Ovary (tissue), 9 donors: ENCODE measurements around the gene INS. TPM values are rescaled to one million over a fixed set of nuclear protein-coding genes. Genes with fewer than 3 reads are reported as not detected.

Experiments
- DNase-seq, 5 donors: peaks; one replicate each; pipeline ENCODE4 v3.0.0-alpha.2; 2019 to 2020
- H3K27ac ChIP-seq, 2 donors: fragments of 200-600 bp; one replicate each; pipeline versions ENCODE4 v1.5.1 to v1.8.0; 2019 to 2022
- H3K27me3 ChIP-seq: fragments of 200-600 bp; one replicate; pipeline ENCODE4 v1.8.0; 2022
- H3K36me3 ChIP-seq: fragments of 200-600 bp; sonication (generic); one replicate; pipeline ENCODE4 v1.5.1; 2019
- H3K4me1 ChIP-seq: one replicate; pipeline ENCODE4 v1.8.1; 2013; ENCODE audit warnings: mild to moderate bottlenecking, moderate library complexity; ENCODE audit not compliant: insufficient read depth
- H3K4me3 ChIP-seq: fragments of 200-600 bp; sonication (generic); one replicate; pipeline ENCODE4 v1.5.1; 2017
- H3K9me3 ChIP-seq, 2 donors: fragments of 200-600 bp in 1 of 2; sonication (generic) in 1 of 2; one replicate each; pipeline versions ENCODE4 v1.5.1 to v1.8.1; 2013 to 2019; ENCODE audit warnings: mild to moderate bottlenecking in 1 of 2, moderate library complexity in 1 of 2
- EP300 ChIP-seq: sonication (generic); formaldehyde crosslinking; IDR thresholded peaks from one replicate; pipeline ENCODE4 v1.6.1; 2017; ENCODE audit warnings: antibody characterized with exemption
- POLR2A ChIP-seq: fragments of 450-650 bp; IDR thresholded peaks from one replicate; pipeline ENCODE4 v1.6.1; 2017; ENCODE audit warnings: antibody characterized with exemption, mild to moderate bottlenecking, moderate library complexity
- WGBS, 3 donors: extraction: QIAGEN DNeasy Blood & Tissue Kit in 1 of 3; methylation state at CpG; one replicate each; pipeline versions ENCODE4 v1.1.5 to v1.1.7; 2013 to 2017; 5-methylcytosine and 5-hydroxymethylcytosine counted together
- intact Hi-C, 4 donors: fragments of 100-400 bp; cut with DNase I; formaldehyde crosslinking; loops; one replicate each; pipeline versions ENCODE4 v1.11.0 to v1.15.1; 2022 to 2023
- polyA plus RNA-seq, 2 donors: library from polyadenylated mRNA; stranded (reverse); fragments of 200-250 nt in 1 of 2; fragments of 350-450 nt in 1 of 2; fragmentation: Illumina TruSeq in 1 of 2; extraction: RNeasy Lipid Tissue Mini Kit (QIAGEN cat#74804) in 1 of 2; gene quantifications; one replicate each; pipeline ENCODE4 v1.2.3, GENCODE V29; 2013 to 2014
- total RNA-seq, 7 donors: library from RNA; depleted of rRNA in 2 of 7; stranded (reverse); fragments of >200 nt in 2 of 7; fragmentation: NEBNext Ultra II Directional in 3 of 7; extraction: Animal tissue kit (Norgen Biotek cat#: 25700) in 3 of 7; gene quantifications; one replicate each; pipeline versions ENCODE4 v1.1.0 to v1.2.4, GENCODE V29; 2016 to 2023
- TF ChIP-seq, protein P1 (sequence below), 3 donors: fragments of 450-650 bp in 2 of 3; fragments of 200-600 bp in 1 of 3; IDR thresholded peaks; one replicate each; pipeline versions ENCODE4 v1.5.1 to v1.8.0; 2016 to 2022; ENCODE audit warnings: antibody characterized with exemption in 3 of 3, mild to moderate bottlenecking in 1 of 3
- donor health status: DM: no; HTN: no; CAD: no; lungs with moderate emphysema.
- donor health status: DM: no; HTN: no; CAD: no.
- donor health status: Bipolar disorder and iron deficiency.
- donor health status: DM: yes; HTN: yes; CAD: no.
- donor health status: DM: no; HTN: no; CAD: no.
- donor health status: DM: yes; HTN: yes; CAD: no.

INS gene
- total and polyA plus RNA-seq, 9 donors, result 0.89 to 1.4 TPM; not detected in 7

DNA sequence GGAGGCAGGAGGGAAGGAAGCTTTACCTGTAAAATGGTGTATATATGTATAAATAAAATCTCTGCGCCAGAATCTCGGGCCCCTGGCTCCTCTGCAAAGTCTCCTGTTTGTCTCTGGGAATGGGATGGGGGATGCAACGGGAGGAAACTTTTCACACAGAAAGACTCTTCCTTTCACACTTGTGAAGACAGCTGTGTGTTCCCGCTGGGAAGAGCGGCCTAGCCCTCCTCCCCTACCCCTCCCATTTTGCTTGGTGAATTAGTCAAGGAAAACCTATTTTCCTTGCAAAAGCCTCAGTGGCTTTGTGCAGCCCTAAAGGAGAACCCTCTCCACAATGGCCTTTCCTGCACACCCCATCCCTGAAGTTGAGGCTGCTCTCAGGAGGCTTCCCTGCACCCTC lies 12.4 kb downstream of the INS start:
- no peak for DNase-seq
- Histone ChIP-seq H3K36me3 (no peaks in the 10 kb centered on the region), H3K27me3 (peaks cover 4% of the 10 kb centered on the region), H3K4me1 (peaks cover 2% of the 10 kb centered on the region), H3K27ac (no peak overlapping the region), H3K9me3 (no peaks in the 10 kb centered on the region), H3K4me3 (no peak overlapping the region)
- intact Hi-C loops, result loop anchor here in 2 of 4 donors (5.0 to 10.0 kb wide), 2 partner anchors 224 to 261 kb away; no protein-coding TSS in a partner anchor
- 26 to 55% (median 36%) methylated on average over 5 of the region's 5 CpGs for WGBS, 3 donors
- no peak for TF ChIP-seq EP300

DNA sequence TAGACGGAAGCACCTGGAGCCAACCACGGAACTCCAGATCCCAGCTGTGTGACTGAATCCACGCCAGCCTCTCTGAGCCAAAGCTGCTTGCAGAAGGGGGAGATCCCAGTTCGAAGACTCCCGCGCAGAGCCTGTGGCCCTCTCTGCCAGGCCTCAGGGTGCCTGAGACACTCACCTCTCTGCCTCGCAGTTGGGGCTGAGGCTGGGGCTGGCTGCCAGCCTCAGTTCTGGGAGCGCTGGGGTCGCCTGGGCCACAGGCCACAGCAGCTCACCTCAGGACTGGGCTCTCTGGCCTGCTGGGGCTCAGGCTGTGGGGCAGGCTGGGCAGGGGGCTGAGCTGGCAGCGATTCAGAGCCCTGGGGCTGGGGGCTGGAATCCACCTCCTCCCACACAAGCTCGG lies 13.6 kb downstream of the INS start:
- TF ChIP-seq, protein P1, sequence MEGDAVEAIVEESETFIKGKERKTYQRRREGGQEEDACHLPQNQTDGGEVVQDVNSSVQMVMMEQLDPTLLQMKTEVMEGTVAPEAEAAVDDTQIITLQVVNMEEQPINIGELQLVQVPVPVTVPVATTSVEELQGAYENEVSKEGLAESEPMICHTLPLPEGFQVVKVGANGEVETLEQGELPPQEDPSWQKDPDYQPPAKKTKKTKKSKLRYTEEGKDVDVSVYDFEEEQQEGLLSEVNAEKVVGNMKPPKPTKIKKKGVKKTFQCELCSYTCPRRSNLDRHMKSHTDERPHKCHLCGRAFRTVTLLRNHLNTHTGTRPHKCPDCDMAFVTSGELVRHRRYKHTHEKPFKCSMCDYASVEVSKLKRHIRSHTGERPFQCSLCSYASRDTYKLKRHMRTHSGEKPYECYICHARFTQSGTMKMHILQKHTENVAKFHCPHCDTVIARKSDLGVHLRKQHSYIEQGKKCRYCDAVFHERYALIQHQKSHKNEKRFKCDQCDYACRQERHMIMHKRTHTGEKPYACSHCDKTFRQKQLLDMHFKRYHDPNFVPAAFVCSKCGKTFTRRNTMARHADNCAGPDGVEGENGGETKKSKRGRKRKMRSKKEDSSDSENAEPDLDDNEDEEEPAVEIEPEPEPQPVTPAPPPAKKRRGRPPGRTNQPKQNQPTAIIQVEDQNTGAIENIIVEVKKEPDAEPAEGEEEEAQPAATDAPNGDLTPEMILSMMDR (IDR thresholded peaks at IDR 0.05), result no peak
- TF ChIP-seq EP300, result no peak
- TF ChIP-seq POLR2A, result no peak
- Histone ChIP-seq H3K4me1 (peaks cover 2% of the 10 kb centered on the region), H3K36me3 (no peaks in the 10 kb centered on the region), H3K4me3 (no peak overlapping the region), H3K27ac (no peak overlapping the region), H3K27me3 (peaks cover 4% of the 10 kb centered on the region), H3K9me3 (no peaks in the 10 kb centered on the region)
- intact Hi-C loops, result loop anchor here in 2 of 4 donors (5.0 to 10.0 kb wide), 2 partner anchors 223 to 260 kb away; no protein-coding TSS in a partner anchor
- no peak for DNase-seq
- 52 to 61% (median 57%) methylated on average over 11 of the region's 11 CpGs for WGBS, 3 donors

DNA sequence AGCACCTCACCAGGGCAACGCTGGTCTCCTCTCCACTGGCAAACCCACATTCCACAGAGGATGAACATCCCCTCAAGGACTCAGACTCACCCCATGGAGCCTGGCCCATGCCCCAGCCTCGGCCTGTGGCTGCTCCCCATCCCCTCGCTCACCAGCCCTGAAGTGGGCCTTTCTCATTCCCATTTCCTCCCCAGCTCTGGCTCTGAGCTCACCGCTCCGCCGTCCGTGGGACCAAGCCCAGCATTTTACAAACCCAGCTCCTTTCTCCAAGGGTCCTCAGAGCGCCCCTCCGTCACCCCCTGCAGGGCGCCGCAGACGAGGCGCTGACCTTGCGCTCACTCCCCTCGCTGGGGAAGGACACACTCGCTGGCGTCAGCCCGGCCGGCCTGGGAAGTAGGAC lies 15.0 kb downstream of the INS start:
- H3K36me3 ChIP-seq, result no peaks in the 10 kb centered on the region
- intact Hi-C loops, result loop anchor here in 2 of 4 donors (5.0 to 10.0 kb wide), 2 partner anchors 221 to 259 kb away; no protein-coding TSS in a partner anchor
- DNase-seq, result no peak
- H3K9me3 ChIP-seq, result no peaks in the 10 kb centered on the region
- H3K27me3 ChIP-seq, result peaks cover 4% of the 10 kb centered on the region
- no peaks in the 10 kb centered on the region for H3K4me1 ChIP-seq
- TF ChIP-seq EP300, result no peak
- TF ChIP-seq, protein P1 (IDR thresholded peaks at IDR 0.05), result no peak
- TF ChIP-seq POLR2A, result no peak
- WGBS, 3 donors, result 43 to 54% (median 47%) methylated on average over 19 of the region's 19 CpGs
- no peak overlapping the region for H3K27ac ChIP-seq
- H3K4me3 ChIP-seq, result no peak overlapping the region

DNA sequence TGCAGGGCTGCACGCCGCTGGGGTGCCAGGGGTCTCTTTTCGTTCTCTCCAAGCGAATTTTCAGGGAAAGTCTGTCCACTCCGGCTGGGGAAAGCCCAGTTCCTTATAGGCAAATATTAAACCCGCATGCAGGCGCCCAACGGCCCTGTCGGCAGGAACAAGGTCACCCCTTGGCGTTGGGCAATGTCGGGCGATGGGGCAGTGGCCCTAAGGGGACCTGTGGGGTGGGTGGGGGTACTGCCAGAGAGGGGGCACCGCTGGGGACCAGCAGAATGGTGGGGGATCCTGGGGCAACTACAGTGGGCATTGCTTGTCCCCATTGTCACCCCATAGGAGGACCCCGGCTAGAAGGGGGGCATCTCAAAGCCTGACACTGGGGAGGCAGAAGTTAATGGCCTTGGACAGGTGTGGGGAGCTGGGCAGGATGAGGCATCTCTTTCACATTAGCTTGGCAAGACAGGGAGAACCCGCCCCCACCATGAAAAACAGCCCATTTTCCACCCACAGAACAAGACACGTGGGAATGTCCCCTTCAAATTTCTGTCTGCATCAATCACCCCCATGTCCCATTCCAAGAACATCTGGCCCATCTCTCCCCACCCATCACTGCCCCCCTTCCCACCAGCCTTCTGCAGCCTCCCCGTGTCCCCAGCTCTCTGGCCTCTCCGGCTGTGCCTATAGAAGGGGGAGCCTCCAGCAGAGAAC lies 16.3 kb downstream of the INS start:
- Histone ChIP-seq H3K27ac (no peak overlapping the region), H3K4me3 (no peak overlapping the region), H3K9me3 (no peaks in the 10 kb centered on the region), H3K4me1 (no peaks in the 10 kb centered on the region), H3K36me3 (no peaks in the 10 kb centered on the region), H3K27me3 (peaks cover 4% of the 10 kb centered on the region)
- intact Hi-C loops, result loop anchor here in 2 of 4 donors (5.0 to 10.0 kb wide), 2 partner anchors 220 to 257 kb away; no protein-coding TSS in a partner anchor
- TF ChIP-seq POLR2A (no peak), EP300 (no peak)
- TF ChIP-seq, protein P1 (IDR thresholded peaks at IDR 0.05), result no peak
- no peak for DNase-seq
- 17 to 22% (median 17%) methylated on average over 18 of the region's 18 CpGs for WGBS, 3 donors
